Tibial artery (tissue), 4 donors: ENCODE measurements around the gene AZGP1.
"Not testable (repeated sequence)": the region's sequence is repeated elsewhere in the genome, so short reads cannot be mapped to it uniquely, and the experiment has no call there.

ENCODE experiments used
- DNase-seq, 2 donors: peaks; one replicate each; pipeline ENCODE4 v3.0.0-alpha.2; 2019
- H3K27ac ChIP-seq, 2 donors: fragments of 200-600 bp; sonication (generic) in 1 of 2; 1 replicate in 1 of 2; 2 replicates in 1 of 2; pipeline ENCODE4 v1.5.1; 2018 to 2019; ENCODE audit warnings: mild to moderate bottlenecking in 1 of 2
- H3K27me3 ChIP-seq, 2 donors: fragments of 200-600 bp; sonication (generic) in 1 of 2; one replicate each; pipeline versions ENCODE4 v1.5.1 to v1.6.0; 2016 to 2019
- H3K36me3 ChIP-seq, 3 donors: fragments of 200-600 bp; sonication (generic) in 2 of 3; one replicate each; pipeline ENCODE4 v1.5.1; 2016 to 2019; ENCODE audit warnings: mild to moderate bottlenecking in 2 of 3
- H3K4me1 ChIP-seq, 4 donors: fragments of 200-600 bp; sonication (generic) in 2 of 4; 1 replicate in 3 of 4; 2 replicates in 1 of 4; pipeline ENCODE4 v1.5.1; 2016 to 2019
- H3K4me3 ChIP-seq, 2 donors: fragments of 200-600 bp; sonication (generic) in 1 of 2; 1 replicate in 1 of 2; 2 replicates in 1 of 2; pipeline ENCODE4 v1.5.1; 2018 to 2019; ENCODE audit warnings: mild to moderate bottlenecking in 2 of 2
- H3K9me3 ChIP-seq, 3 donors: fragments of 200-600 bp; sonication (generic) in 1 of 3; one replicate each; pipeline ENCODE4 v1.5.1; 2016 to 2019
- CTCF ChIP-seq, 2 experiments: fragments of 200-600 bp in 1 of 2; fragments of 450-650 bp in 1 of 2; IDR thresholded peaks; one replicate each; pipeline ENCODE4 v1.5.1; 2017 to 2019; ENCODE audit warnings: antibody characterized with exemption in 2 of 2, mild to moderate bottlenecking in 1 of 2, moderate library complexity in 1 of 2
- intact Hi-C: fragments of 100-400 bp; cut with DNase I; formaldehyde crosslinking; loops from one replicate; pipeline ENCODE4 v1.15.0; 2023; ENCODE audit warnings: low total_unique reads

The AZGP1 gene

DNA sequence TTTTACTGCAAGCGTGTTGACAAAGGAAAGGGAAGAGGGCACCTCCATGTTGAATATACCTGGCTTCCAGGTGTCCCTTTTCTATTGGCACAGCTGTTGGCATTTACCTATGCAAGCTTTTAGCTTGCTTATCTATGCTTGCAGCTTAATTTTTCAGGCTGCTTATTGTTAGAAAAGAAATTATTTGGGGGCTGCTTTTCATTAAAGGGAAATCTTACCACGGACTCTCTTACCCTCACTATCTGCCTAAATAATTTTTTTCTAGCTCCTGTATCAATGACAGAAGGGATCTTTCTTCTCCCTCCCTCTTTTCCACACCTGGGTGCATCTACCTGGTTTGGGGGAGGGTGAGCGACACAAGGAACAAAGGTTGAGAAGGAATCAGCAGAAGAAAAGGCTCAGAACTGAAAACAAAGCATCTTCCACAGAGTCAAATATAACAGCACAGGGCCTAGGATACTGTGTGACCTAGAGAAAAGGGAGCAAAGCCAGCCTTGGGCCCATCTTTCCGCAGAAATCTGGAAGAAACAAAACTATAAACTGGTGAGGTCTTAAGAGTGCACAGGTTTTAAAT, 31.2 kb downstream of the AZGP1 start:
- no peak for DNase-seq
- intact Hi-C loops = no loop called here
- H3K27ac ChIP-seq = no peak overlapping the region
- no peak for TF ChIP-seq CTCF (IDR thresholded peaks at IDR 0.05)
- H3K36me3 ChIP-seq = no peaks in the 10 kb centered on the region
- no peak overlapping the region for H3K4me3 ChIP-seq
- H3K4me1 ChIP-seq = no peaks in the 10 kb centered on the region
- H3K9me3 ChIP-seq = no peaks in the 10 kb centered on the region
- peaks cover 0 to 12% of the 10 kb centered on the region in 2 donors for H3K27me3 ChIP-seq

DNA sequence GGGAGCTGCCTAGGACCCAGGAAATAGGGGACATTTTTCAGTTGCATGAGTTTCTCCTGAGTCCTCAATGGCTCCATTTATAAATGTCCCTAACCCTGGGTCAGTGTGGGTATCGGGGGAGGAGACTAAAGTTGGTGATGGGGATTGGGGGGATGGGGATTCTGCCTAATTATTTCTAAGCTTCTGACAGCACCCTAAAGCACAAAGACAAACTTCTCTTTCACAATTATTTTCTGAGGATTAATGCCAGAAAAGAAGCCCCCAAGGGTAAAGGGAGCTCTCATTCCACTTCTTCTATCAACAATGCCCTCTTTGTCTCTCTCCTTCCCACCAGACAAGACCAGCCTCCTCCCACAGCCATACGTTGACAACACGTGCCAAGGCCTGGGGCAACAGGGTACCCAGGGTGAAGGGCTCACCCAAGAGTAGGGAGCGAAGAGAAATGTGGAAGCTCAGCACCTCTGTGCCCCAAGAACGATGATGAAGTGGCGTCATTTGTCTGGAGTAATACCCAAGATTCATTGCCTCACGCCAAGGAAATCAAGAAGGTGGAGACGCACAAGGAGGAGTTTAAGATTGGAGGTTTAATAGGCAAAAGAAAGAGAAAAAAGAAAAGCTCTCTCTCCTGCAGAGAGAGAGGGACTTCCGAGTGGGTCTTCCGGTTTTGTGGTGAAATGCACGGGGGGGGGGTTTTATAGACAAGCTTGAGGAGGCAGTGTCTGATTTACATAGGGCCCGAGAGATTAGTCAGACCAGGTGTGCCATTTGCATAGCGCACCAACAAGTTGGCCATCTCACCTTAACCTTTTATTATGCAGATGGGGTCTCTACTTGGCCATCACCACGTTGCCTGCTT, 32.0 kb downstream of the AZGP1 start:
- DNase-seq = no peak
- Histone ChIP-seq H3K36me3 (no peaks in the 10 kb centered on the region), H3K9me3 (no peaks in the 10 kb centered on the region), H3K27ac (no peak overlapping the region), H3K4me1 (no peaks in the 10 kb centered on the region), H3K4me3 (no peak overlapping the region), H3K27me3 (peaks cover 0 to 12% of the 10 kb centered on the region in 2 donors)
- no peak for TF ChIP-seq CTCF (IDR thresholded peaks at IDR 0.05)
- intact Hi-C loops = no loop called here

- intact Hi-C loops = no loop called here
- DNase-seq = no peak
- no peak for TF ChIP-seq CTCF (IDR thresholded peaks at IDR 0.05)
- no peaks in the 10 kb centered on the region for H3K9me3 ChIP-seq
- H3K4me1 ChIP-seq = no peaks in the 10 kb centered on the region
- no peaks in the 10 kb centered on the region for H3K36me3 ChIP-seq
- no peak overlapping the region for H3K4me3 ChIP-seq
- H3K27ac ChIP-seq = no peak overlapping the region
- H3K27me3 ChIP-seq = peaks cover 0 to 19% of the 10 kb centered on the region in 2 donors
Observed at GRCh38 chr7:99938296-99938695, 37.5 kb downstream of the AZGP1 start.

DNA sequence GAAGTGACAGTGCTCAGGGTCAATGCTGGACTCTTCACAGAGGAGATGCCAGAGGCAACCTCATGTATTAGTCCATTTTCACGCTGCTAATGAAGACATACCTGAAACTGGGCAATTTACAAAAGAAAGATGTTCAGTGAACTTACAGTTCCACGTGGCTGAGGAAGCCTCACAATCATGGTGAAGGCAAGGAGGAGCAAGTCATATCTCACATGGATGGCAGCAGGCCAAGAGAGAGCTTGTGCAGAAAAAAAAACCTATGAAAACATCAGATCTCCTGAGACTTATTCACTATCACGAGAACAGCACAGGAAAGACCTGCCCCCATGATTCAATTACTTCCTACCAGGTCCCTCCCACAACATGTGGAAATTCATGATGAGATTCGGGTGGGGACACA, 40.8 kb downstream of the AZGP1 start:
- H3K4me3 ChIP-seq, DNase-seq, intact Hi-C loops, H3K36me3 ChIP-seq, H3K4me1 ChIP-seq, H3K9me3 ChIP-seq, H3K27ac ChIP-seq: not testable (repeated sequence)
- peaks cover 0 to 18% of the 10 kb centered on the region in 2 donors for H3K27me3 ChIP-seq

DNA sequence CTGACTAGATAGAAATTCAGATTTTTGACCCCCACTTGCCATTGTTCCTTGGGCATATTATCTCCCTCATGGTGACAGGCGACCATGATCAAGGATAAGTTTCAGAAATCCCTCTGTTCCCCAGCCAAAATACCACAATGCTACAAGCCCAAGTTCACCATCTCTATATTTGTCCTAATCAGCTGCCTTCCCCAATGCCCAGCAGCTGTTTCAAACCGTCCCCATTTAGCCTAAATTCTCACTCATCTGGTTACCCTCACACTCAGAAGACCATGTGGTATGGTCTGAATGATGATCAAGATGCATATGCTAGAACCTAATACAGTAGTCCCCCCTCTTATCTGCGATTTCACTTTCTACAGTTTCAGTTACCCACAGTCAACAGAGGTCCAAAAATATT, 45.5 kb downstream of the AZGP1 start:
- peaks cover 0 to 4% (median 0%) of the 10 kb centered on the region in 3 donors for H3K9me3 ChIP-seq
- no peak overlapping the region for H3K4me3 ChIP-seq

More for the DNA sequence above, 45.5 kb downstream of the AZGP1 start:
- no peak for DNase-seq
- no peaks in the 10 kb centered on the region for H3K4me1 ChIP-seq
- peaks cover 0 to 36% of the 10 kb centered on the region in 2 donors for H3K27me3 ChIP-seq
- H3K36me3 ChIP-seq = no peaks in the 10 kb centered on the region
- intact Hi-C loops = no loop called here
- no peak for TF ChIP-seq CTCF (IDR thresholded peaks at IDR 0.05)
- no peak overlapping the region for H3K27ac ChIP-seq
